ENCODE results near the gene RNF41. TPM values are rescaled to one million over a fixed set of nuclear protein-coding genes. Genes with fewer than 3 reads are reported as not detected.

The RNF41 gene
- total RNA-seq, 1 donor from 2014 or later = 49.6 TPM

DNA sequence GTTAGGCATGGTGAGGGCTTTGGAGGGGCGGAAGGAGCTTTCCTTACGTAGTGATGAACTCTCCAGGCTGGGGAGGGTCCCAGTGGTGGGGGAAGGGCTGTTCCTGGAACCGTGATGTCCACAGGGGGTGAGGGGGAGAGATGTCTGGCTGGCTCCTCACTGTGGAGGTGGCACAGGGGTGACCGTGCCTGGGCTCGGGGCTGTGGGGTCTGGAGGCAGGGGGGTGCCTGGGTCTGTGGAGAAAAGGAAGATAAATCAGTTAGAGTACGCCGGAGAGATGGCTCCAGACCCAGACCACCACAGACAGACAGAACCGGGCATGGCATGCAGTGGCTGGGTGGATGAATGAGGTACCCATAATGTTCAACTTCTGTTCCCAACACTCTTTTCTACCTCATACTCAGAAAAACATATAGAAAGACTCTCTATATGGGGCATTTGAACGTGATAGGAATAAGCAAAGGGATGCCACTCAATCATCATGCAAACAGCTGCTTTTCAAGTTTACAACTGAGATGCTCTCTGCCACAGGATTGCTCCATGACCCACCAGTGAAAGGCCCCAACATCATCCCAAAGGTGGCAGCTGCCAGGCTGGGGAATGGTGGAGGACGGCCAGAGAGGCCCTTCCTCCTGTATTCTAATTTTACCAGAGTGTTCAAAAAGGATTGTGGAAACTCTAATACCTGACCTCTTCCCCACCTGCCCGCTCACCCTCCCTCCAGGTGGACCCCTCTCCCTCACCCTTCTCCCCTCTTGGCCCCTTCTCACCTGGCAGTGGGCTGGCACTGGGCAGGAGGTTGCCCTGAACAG lies 58.0 kb downstream of the RNF41 start:
- Mint-ChIP-seq H3K9me3 (no peaks in the 10 kb centered on the region), H3K36me3 (peaks cover 38% of the 10 kb centered on the region), H3K4me1 (peaks cover 28% of the 10 kb centered on the region), H3K27me3 (ENCODE audit: low read depth) (no peaks in the 10 kb centered on the region), H3K27ac (peak overlapping the region; percentile 66), H3K4me3 (no peak overlapping the region)
- no peak for DNase-seq (ENCODE audit: low spot score in 2 of 2, unreplicated experiment in 2 of 2)
- TF ChIP-seq, protein P1, sequence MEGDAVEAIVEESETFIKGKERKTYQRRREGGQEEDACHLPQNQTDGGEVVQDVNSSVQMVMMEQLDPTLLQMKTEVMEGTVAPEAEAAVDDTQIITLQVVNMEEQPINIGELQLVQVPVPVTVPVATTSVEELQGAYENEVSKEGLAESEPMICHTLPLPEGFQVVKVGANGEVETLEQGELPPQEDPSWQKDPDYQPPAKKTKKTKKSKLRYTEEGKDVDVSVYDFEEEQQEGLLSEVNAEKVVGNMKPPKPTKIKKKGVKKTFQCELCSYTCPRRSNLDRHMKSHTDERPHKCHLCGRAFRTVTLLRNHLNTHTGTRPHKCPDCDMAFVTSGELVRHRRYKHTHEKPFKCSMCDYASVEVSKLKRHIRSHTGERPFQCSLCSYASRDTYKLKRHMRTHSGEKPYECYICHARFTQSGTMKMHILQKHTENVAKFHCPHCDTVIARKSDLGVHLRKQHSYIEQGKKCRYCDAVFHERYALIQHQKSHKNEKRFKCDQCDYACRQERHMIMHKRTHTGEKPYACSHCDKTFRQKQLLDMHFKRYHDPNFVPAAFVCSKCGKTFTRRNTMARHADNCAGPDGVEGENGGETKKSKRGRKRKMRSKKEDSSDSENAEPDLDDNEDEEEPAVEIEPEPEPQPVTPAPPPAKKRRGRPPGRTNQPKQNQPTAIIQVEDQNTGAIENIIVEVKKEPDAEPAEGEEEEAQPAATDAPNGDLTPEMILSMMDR (IDR thresholded peaks at IDR 0.05; ENCODE audit: unreplicated experiment) = no peak

DNA sequence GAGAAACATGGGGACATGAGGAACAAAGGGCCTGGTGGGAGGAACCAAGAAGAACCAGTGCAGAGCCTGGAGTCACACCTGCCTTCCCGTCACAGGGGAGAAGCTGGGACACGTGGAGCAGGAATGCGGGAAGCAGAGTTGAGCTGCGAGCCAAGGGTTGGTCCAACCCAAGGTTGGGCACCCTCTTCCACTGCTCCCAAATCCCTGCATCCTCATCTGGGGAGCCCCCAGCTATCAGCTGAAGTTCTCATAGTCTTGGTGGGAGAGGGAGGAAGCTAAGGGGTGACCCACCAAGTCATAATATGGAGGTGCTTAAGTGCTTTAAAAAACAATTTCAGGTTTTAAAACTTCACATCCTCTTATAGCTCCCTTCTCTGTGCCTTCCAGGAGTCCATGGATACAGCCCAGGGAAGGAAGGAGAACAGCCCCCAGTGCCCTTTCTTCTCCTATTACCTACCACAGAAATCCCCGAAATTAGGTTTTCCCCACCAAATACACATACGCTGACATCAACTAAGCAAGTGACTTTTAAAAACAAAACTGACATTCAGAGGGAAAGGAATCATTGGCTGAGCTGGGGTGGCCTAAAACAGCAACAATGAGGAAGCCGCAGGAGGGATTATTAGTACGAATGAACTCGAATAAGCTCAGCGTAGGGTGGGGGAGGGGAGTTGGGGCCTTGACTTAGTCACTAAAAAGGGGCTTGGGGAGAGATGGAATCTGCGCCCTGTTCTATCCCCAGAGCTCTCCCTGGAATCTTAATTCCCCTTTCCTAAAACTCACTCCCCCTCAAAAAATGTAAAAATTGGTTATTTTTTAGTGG lies 59.0 kb downstream of the RNF41 start:
- DNase-seq (ENCODE audit: low spot score in 2 of 2, unreplicated experiment in 2 of 2) = no peak
- Mint-ChIP-seq H3K36me3 (peaks cover 34% of the 10 kb centered on the region), H3K9me3 (no peaks in the 10 kb centered on the region), H3K27me3 (ENCODE audit: low read depth) (no peaks in the 10 kb centered on the region), H3K27ac (peak overlapping the region; percentile 66), H3K4me1 (peaks cover 29% of the 10 kb centered on the region), H3K4me3 (no peak overlapping the region)
- TF ChIP-seq, protein P1 (IDR thresholded peaks at IDR 0.05; ENCODE audit: unreplicated experiment) = no peak

DNA sequence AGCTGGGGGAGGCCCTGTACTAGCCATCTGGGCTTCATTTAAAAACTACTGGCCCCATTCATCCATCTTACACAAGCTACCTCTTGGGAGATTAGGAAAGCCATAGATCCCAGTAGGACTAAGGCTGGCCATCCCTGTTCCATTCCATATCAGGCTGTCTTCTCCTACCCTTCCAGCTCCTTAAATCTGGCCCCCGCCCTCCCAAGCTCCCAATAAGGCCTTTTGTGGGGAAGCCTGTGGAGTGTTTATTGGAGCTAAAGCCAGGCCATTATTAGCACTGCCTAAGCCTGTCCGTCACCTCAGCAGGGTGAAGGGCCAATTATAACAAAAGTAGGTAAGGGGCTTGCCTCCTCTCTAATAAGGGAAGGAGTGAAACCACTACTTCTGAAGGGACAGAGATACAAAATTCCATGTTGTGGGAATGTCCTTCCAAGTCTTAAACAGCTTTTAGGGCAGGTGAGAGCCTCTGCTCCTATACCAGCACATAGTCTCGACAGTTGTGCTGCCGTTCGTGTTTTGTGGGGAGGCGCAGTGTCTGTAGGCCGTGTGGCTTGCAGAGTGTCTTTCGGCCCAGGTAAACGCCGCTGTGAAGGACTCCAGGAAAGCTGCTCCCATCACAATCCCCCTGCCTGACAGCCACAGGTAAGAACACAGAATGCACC lies 59.9 kb downstream of the RNF41 start:
- H3K9me3 Mint-ChIP-seq = no peaks in the 10 kb centered on the region
- peak overlapping the region; percentile 44 for H3K4me3 Mint-ChIP-seq
- no peaks in the 10 kb centered on the region for H3K27me3 Mint-ChIP-seq (ENCODE audit: low read depth)
- H3K27ac Mint-ChIP-seq = peak overlapping the region; percentile 96
- DNase-seq (ENCODE audit: low spot score in 2 of 2, unreplicated experiment in 2 of 2) = no peak
- TF ChIP-seq, protein P1 (IDR thresholded peaks at IDR 0.05; ENCODE audit: unreplicated experiment) = no peak
- H3K4me1 Mint-ChIP-seq = peaks cover 35% of the 10 kb centered on the region
- peaks cover 30% of the 10 kb centered on the region for H3K36me3 Mint-ChIP-seq

DNA sequence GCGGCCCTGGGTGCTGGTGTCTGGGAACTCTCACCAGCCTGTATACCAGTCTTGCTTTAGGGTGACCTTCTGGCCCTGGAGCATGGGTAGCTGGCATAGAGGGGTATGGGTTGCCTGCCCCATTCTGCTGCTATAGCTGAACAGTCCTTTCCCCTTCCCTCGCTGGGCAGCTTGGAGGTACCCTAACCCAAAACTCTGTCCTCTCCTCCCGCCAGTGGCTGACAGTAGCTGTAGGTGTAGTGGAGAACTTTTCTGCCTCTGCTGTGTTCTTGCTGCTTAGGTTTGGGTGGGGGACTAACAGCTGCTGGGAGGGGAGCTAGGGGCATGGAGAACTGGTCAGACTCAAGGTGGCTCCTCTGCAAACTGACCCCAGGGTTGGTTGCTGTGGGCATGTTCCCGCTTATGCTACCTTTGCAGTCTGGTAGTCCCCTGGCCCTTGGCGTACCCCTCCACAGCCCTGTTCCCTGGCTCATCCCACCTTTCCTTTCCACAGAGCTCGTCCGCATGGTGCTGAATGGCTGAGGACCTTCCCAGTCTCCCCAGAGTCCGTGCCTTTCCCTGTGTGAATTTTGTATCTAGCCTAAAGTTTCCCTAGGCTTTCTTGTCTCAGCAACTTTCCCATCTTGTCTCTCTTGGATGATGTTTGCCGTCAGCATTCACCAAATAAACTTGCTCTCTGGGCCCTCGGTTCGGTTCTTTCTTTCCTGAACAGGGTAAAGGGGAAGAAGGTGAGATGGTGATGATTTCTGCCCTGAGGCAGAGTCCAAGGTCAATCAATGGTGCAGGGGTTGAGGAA lies 60.6 kb downstream of the RNF41 start:
- H3K27me3 Mint-ChIP-seq (ENCODE audit: low read depth) = no peaks in the 10 kb centered on the region
- peaks cover 35% of the 10 kb centered on the region for H3K4me1 Mint-ChIP-seq
- peak overlapping the region; percentile 96 for H3K27ac Mint-ChIP-seq
- peak overlapping the region; percentile 91 for H3K4me3 Mint-ChIP-seq
- TF ChIP-seq, protein P1 (IDR thresholded peaks at IDR 0.05; ENCODE audit: unreplicated experiment) = no peak
- DNase-seq (ENCODE audit: low spot score in 2 of 2, unreplicated experiment in 2 of 2) = no peak
- no peaks in the 10 kb centered on the region for H3K9me3 Mint-ChIP-seq
- peaks cover 30% of the 10 kb centered on the region for H3K36me3 Mint-ChIP-seq

DNA sequence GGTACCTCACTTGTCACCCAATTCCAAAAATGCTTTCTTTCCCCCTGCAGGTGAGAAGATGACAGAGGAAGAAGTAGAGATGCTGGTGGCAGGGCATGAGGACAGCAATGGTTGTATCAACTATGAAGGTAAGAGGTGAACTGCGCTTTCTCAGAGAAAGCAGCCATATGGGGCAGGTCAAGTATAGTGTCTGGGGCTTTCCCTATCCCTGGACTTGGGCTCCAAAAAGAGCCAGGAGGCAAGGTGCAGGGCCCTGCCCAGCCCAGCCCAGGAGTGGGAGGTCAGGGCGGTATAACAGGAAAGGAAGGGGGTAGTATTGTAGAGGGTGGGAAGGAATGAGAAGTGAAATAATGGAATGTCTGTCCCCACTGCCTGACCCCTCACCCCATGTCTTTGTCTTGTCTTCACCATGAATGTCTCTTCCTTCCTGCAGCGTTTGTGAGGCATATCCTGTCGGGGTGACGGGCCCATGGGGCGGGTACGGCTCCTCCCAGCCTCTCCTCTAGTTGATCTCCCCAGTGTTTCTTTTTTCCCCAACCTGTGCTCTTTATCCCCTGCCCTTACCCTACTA lies 61.4 kb downstream of the RNF41 start:
- TF ChIP-seq, protein P1 (IDR thresholded peaks at IDR 0.05; ENCODE audit: unreplicated experiment) = no peak
- Mint-ChIP-seq H3K27ac (peak overlapping the region; percentile 96), H3K36me3 (peaks cover 31% of the 10 kb centered on the region), H3K4me3 (peak overlapping the region; percentile 91), H3K27me3 (ENCODE audit: low read depth) (no peaks in the 10 kb centered on the region), H3K9me3 (no peaks in the 10 kb centered on the region), H3K4me1 (peaks cover 35% of the 10 kb centered on the region)
- no peak for DNase-seq (ENCODE audit: low spot score in 2 of 2, unreplicated experiment in 2 of 2)

All from mesothelial cell of epicardium (in vitro differentiated cells).